H54 (cell line): ENCODE results near the gene HK1.
"Not testable (repeated sequence)": the region's sequence is repeated elsewhere in the genome, so short reads cannot be mapped to it uniquely, and the experiment has no call there.

Source experiments
- DNase-seq: peaks from one replicate; pipeline ENCODE4 v3.0.0; 2011; ENCODE audit warnings: low spot score, mixed read lengths; ENCODE audit not compliant: insufficient read length
- FAIRE-seq: peaks from 3 replicates; lab custom pipeline; 2011; peaks lifted over from hg19 to GRCh38; lab: Jason Lieb, UNC
- POLR2A ChIP-seq: IDR thresholded peaks from 2 replicates; pipeline ENCODE4 v1.6.1; 2011; ENCODE audit warnings: low read depth, mild to moderate bottlenecking, low read length

Gene HK1

GRCh38 chr10:69428165-69428564 is 149.9 kb downstream of the HK1 start:
- FAIRE-seq (no peak), DNase-seq (no peak)
- TF ChIP-seq POLR2A: no peak

GRCh38 chr10:69434169-69434568 is 155.9 kb downstream of the HK1 start:
- FAIRE-seq: no peak
- no peak for DNase-seq
- TF ChIP-seq POLR2A: no peak

- no peak for DNase-seq
- no peak for TF ChIP-seq POLR2A
- no peak for FAIRE-seq
Observed at GRCh38 chr10:69434926-69435325, 156.6 kb downstream of the HK1 start.

- no peak for TF ChIP-seq POLR2A
- DNase-seq (no peak), FAIRE-seq (no peak)
Observed at GRCh38 chr10:69435966-69436520, 157.7 kb downstream of the HK1 start.

GRCh38 chr10:69437321-69438259 is 159.3 kb downstream of the HK1 start:
- FAIRE-seq: no peak
- no peak for TF ChIP-seq POLR2A

GRCh38 chr10:69438536-69439349 is 160.4 kb downstream of the HK1 start:
- DNase-seq (peak; percentile 66), FAIRE-seq (peak; percentile 58)
- TF ChIP-seq POLR2A: no peak

More at GRCh38 chr10:69437321-69438259, 159.3 kb downstream of the HK1 start:
- no peak for DNase-seq

- peak; percentile 83 for DNase-seq
- no peak for TF ChIP-seq POLR2A
- FAIRE-seq: peak; percentile 73
Observed at GRCh38 chr10:69439350-69439739, 161.0 kb downstream of the HK1 start.

- no peak for DNase-seq
- no peak for TF ChIP-seq POLR2A
- no peak for FAIRE-seq
Observed at GRCh38 chr10:69439813-69440506, 161.7 kb downstream of the HK1 start.

GRCh38 chr10:69443354-69443753 is 165.1 kb downstream of the HK1 start:
- FAIRE-seq (no peak), DNase-seq (no peak)
- TF ChIP-seq POLR2A: no peak

- no peak for TF ChIP-seq POLR2A
- DNase-seq: no peak
- no peak for FAIRE-seq
Observed at GRCh38 chr10:69445041-69445440, 166.7 kb downstream of the HK1 start.

- TF ChIP-seq POLR2A: no peak
- no peak for DNase-seq
- FAIRE-seq: no peak
Observed at GRCh38 chr10:69446229-69446628, 167.9 kb downstream of the HK1 start.

- FAIRE-seq: peak; percentile 87
- no peak for TF ChIP-seq POLR2A
- peak; percentile 64 for DNase-seq
Observed at GRCh38 chr10:69446650-69447151, 168.4 kb downstream of the HK1 start.

GRCh38 chr10:69449841-69450240 is 171.5 kb downstream of the HK1 start:
- TF ChIP-seq POLR2A: no peak
- FAIRE-seq (peak; percentile 76), DNase-seq (peak; percentile 77)

GRCh38 chr10:69450395-69450794 is 172.1 kb downstream of the HK1 start:
- DNase-seq, FAIRE-seq: not testable (repeated sequence)
